Anterior cingulate cortex (tissue), 58 donors: ENCODE results near the gene MOCS3.

Experiments used
- DNase-seq, 58 donors: peaks; one replicate each; lab custom pipeline; 2025; lab: John Stamatoyannopoulos, UW

The MOCS3 gene, protein sequence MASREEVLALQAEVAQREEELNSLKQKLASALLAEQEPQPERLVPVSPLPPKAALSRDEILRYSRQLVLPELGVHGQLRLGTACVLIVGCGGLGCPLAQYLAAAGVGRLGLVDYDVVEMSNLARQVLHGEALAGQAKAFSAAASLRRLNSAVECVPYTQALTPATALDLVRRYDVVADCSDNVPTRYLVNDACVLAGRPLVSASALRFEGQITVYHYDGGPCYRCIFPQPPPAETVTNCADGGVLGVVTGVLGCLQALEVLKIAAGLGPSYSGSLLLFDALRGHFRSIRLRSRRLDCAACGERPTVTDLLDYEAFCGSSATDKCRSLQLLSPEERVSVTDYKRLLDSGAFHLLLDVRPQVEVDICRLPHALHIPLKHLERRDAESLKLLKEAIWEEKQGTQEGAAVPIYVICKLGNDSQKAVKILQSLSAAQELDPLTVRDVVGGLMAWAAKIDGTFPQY

DNA sequence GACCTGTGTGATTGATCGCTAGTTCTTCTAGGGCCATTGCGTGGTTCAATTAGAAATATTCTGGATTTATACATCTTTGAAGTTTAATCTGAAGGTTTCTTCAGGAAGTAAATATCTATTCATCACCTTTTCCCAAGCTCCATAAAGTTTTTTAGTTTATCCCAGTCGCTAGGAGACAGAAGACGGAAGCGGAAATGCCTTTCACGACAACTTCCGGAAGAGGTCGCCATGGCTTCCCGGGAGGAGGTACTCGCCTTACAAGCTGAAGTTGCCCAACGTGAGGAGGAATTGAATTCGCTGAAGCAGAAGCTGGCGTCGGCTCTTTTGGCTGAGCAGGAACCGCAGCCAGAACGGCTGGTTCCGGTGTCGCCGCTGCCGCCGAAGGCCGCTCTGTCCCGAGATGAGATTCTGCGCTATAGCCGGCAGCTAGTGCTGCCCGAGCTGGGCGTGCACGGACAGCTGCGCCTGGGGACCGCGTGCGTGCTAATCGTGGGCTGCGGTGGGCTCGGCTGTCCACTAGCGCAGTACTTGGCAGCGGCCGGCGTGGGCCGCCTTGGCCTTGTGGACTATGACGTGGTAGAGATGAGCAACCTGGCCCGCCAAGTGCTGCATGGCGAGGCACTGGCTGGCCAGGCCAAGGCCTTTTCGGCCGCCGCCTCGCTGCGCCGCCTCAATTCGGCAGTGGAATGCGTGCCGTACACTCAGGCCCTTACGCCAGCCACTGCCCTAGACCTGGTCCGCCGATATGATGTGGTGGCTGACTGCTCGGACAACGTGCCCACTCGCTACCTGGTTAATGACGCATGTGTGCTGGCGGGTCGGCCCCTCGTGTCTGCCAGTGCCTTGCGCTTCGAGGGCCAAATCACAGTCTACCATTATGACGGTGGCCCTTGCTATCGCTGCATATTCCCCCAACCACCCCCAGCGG, at the start of gene MOCS3:
Gene MOCS3 (plus strand): TSS at position 204 of the 928 bp plus-strand sequence. CDS start 25 bp downstream, at position 229.
- peak in 56 of 58 donors; percentile 53 to 95 (median 83) for DNase-seq

DNA sequence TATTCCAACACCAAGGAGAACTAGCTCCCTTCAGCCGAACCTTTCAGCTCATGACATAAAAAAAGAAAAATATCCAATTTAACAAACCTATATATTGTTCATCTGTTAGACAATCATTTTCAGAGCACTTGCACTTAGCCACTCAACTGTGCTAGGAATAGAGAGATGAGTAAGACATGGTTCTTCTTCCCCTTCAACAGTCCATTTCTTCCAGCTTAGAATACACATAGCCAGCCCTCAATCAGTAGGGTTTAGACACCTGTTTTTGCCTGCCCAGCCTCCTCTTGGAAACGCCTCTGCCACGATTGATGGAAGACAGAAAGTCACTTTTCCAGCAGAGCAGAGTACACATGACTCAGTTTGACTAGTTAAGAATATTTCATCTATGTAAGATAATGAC, 49.2 kb upstream of the MOCS3 start:
- no peak for DNase-seq

DNA sequence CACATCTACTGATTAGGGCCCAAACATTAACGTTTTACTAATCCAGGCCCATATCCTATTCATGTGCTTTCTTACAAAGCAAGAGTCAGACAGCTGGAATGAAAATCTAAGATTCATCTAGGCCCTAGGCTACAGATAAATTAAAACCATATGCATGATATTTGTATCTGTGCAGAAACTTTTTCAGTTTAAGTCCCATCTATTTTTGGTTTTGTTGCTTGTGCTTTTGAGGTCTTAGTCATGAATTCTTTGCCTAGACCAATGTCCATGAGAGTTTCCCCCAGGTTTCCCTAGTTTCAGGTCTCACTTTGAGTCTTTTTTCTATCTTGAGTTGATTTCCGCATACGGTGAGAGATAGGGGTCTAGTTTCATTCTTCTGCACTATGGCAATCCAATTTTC, 47.6 kb upstream of the MOCS3 start:
- DNase-seq, result no peak

DNA sequence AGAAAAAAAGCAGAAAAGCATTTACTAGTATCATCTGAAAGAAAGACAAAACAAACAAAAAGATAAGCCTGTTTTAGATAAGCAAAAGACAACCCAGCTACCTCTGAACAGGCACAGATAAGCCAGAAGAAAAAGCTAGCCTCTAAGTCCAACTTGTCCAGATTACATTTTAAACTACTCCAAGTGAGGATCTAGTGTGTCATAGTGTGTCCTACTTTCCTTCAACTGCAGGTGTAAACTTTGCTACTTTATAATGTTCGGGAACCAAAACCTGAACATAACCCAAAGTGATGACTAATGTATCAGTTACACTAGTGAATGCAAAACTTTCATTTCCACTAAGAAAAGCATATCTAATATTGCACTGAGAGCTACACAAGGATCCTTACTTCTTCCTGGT, 46.9 kb upstream of the MOCS3 start:
- DNase-seq, result no peak

DNA sequence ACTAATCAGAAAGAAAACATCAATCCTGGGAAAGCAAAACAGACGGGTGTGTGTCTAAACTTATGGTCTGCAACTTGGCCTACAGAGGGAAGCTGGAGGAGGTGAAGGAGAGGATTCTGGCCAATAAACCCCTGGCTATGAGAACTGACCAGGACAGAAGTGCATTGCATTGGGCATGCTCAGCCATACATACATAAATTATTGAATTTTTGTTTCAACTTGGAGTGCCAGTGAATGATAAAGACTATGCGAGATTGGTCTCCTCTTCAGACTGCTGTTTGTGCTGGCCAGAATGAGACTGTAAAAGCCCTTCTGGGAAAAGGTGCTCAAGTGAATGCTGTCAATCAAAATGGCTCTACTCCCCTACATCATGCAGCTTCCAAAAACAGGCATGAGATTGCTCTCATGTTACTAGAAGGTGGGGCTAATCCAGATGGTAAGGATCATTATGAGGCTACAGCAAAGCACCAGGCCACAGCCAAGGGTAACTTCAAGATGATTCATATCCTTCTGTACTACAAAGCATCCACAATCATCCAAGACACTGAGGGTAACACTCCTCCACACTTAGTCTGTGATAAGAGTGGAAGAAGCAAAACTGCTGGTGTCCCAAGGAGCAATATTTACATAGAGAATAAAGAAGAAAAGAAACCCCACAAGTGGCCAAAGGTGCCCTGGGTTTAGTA, 44.8 kb upstream of the MOCS3 start:
- no peak for DNase-seq

DNA sequence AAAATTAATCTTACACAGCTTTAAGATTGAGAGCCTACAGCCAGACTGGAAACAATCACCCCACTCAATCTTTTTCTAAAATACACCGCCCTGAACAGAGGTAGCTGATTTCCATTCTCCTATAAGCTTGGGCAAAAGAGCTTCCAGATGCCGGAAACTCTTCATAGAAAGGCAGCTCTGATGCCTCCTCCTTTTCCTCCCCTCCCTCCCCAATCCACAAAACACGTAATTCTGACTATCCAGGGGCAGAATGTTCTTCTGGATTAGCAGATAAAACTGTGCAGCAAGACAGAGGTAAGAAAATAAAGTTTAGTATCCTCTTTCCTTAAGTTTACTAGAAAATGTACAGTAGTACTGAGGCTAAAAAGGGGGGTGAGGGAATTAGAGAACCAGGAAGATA, 43.2 kb upstream of the MOCS3 start:
- DNase-seq, result no peak

DNA sequence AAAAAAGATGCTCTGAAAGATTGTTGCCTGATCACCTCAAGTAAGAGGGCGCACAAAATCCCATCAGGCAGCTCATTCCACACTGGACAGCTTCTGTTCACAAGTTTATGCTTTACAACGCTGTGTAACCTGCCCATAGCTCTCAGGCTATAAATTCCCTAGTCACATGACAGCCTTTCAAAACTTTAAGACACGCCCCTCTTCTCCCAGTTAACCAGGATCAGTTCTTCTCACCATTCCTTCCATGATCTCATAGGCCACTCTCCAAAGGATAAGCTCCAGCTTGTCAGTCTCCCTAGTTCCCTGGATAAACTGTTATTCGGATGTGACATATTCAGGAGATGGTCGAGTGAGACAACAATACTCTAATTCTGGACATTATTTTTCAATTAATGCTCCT, 42.4 kb upstream of the MOCS3 start:
- DNase-seq, result no peak

DNA sequence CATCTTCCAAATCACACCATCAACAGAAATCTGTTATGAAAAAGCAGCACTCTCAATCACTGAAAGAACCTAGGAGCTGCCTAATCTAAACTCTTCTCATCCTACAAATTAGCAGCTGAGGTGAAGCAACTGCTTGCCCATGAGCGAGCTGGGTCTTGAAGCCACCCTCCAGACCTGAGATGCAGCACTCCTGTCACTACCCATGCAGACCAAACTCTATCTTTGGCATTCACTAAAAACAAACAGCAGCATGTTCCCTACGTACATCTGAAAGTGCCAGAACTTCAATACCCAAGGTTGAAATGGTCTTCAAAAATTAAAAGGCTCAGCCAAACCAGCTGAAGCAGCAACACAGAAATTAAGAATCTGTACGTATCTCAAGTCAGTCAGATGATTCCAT, 41.7 kb upstream of the MOCS3 start:
- DNase-seq, result no peak

DNA sequence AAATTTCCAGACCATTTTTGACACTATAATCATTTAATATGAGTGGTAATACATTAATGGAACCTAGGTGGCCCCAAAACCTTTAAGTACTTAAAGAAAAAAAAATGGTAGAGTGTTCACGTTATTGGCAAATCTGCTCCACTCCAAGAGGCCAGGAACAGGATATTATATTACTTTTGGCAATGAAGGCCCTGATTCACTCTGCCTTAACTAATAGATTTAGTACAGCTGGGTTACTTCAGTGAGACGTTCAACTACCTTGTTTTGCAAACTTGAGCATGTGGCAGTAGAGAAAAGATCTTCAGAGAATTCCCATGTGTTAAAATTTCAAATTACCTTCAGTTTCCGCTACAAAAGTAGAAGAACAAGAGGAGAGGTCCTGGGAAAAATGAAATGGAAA, 40.2 kb upstream of the MOCS3 start:
- DNase-seq, result no peak

DNA sequence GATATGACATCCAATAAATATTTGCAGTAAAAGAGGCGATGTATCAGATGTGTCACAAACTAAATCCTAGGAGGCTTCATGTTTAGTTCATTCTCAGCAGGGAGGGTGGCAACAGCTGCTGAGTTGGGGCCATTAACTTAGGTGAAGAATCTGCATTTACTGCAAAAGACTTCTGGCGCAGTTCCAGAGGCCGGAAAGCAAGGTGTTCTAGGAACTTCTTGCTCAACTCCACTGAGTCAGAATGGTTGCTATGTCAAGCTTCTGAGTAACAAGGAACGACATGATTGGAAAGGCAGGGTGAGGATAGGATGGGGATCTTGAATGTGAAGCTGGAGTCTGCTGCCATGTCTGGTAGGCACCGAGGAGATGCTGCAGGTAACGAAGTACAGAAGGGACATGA, 39.1 kb upstream of the MOCS3 start:
- DNase-seq, result peak in 2 of 58 donors; percentile 5 to 13

DNA sequence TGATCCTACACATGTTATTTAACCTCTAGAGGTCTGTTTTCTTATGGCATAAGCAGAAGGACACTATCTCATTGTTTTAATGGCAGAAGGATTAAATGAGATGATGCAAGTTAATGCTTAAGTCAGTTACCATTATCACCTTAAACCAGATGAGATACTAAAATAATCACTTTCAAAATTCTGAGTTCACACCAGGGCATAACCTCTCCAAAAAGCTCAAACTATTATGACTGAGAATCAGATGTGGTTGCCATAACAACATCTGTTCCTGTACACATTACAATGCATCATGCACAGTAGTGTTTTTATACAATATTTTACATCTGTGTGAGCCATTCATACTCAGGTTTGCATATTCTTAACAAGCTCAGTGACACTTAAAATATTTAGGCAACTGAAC, 37.6 kb upstream of the MOCS3 start:
- no peak for DNase-seq

DNA sequence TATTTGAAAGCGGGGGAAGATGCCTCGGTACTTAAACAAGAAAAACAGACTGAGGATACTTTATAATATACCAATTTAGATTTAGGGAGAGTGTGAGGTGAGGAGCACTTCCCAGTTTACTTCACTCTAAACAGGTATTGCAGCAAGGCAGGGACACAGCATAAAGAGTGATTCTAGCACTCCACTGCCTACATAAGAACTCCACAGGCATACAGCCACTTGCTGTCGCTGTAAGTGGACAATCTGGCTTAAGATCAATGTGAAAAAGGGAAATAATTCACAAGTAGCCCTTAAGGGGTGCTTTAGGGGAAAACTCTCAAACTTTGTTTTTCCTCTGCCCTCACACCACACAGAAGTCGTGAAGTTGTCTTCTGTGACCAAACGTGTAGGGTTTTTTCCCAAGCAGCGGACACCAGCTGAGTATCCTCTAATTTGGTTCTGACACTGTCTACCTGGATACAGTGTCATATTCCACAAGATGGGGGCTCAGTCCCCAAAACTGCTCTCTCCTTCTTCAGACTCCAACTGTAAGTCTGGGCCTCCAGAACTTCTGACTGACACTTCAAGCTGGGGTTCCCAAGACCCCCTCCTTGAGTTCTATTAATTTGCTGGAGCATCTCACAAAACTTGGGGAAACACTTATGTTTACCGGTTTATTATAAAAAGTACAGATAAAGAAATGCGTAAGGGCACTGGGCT, 36.7 kb upstream of the MOCS3 start:
- DNase-seq, result no peak

DNA sequence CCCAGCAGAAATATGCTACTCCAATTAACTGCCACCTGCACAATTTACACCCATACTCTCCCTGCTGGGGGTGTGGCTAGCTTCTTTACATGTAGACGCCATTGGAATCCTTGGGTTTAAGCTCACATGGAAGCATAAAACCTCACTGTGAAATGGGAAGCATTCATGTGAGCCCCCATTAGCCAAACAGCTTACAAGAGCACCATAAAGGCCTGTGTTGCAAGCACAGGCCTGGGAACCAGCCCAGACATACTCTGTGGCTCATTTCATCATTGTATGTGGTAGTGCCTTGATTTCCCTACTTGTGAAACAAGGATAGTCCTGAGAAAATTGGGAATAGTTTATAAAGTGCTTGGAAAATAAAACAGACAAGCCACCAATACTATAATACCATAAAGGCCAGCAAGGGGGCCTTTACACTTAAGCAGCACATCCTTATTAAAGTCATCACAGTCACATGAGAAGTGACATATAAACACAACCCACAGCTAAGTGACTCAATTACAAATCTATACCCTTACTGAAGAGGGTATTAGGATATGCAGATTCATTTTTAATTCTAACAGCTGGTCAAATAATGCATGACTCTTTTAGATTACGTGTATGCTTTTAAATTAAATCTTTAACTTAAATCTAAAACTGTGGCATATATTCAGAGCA, 34.2 kb upstream of the MOCS3 start:
- no peak for DNase-seq

DNA sequence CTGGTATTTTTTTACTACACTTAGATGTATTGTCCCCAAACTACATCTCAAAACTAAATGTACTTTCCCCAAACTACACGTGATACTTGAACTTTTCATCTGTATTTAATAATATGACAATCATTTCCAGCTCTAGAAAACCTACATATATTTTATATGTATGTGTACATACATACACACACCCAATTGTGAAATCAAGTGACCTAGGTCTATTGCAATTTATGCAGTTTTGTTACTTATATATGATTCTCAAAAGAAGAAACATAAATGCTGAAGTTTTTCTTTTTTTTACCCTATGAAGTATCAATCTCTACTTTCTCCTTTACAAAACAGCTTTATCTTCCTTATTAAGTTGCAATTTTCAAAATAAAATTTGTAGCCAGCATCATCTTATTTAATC, 32.1 kb upstream of the MOCS3 start:
- DNase-seq, result no peak

DNA sequence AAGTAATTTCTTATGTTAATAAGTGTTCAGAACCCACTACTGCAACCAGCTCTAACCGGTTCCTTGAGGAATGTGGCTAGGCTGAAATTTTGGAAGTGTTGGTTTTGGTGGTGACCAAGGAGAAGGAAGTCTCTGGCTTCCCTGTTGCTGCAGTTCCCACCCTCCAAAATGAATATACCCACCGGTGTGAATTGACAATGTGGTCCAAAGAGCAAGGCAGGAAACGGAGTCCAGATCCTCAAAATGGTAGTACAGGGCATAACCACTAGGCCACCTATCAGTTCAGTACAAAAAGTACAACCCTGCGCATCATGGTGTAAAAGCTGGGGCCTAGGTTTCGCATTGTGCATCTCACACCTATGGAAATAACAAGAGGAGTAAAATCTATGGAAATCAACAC, 30.1 kb upstream of the MOCS3 start:
- DNase-seq, result no peak

DNA sequence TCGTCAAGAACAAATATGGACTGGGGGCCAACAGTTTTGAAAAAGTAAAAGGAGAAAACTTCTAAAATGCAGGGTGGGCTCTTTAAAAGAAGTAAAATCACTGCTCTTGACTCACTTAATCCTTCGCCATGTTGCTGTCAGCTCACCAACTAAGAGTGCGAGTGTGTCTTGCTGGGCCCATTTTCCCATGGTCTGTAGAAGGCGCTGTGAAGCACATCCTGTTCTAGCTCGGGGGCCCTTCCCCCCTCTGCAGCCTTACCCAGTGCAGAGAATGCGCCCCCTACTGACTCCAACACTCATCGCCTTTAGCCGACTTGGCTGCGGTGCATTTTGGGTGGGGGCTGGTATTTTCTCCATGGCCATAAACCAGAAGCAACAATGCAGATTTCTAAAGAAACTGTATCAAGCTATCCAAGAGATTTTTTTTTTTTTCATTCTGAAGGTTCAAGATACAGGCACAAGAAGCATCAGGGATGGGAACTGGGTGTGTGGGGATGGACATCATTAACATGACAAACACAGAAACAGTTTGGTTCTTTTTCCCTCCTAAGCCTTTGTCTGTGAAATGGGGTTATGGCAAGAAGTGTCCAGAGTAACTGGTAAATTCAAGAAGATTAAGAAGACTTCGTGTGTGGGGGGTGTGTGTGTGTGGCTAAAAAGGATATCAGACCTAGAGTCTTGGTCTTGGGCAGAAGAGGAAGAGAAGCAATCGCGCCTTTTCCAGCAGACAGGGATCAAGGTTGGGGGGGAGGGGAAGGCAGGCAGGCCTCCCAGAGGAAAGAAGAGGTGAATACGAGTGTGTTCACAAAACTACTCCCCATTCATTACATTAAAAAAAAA, 29.1 kb upstream of the MOCS3 start:
- DNase-seq, result peak; percentile 12 to 93 (median 79)

DNA sequence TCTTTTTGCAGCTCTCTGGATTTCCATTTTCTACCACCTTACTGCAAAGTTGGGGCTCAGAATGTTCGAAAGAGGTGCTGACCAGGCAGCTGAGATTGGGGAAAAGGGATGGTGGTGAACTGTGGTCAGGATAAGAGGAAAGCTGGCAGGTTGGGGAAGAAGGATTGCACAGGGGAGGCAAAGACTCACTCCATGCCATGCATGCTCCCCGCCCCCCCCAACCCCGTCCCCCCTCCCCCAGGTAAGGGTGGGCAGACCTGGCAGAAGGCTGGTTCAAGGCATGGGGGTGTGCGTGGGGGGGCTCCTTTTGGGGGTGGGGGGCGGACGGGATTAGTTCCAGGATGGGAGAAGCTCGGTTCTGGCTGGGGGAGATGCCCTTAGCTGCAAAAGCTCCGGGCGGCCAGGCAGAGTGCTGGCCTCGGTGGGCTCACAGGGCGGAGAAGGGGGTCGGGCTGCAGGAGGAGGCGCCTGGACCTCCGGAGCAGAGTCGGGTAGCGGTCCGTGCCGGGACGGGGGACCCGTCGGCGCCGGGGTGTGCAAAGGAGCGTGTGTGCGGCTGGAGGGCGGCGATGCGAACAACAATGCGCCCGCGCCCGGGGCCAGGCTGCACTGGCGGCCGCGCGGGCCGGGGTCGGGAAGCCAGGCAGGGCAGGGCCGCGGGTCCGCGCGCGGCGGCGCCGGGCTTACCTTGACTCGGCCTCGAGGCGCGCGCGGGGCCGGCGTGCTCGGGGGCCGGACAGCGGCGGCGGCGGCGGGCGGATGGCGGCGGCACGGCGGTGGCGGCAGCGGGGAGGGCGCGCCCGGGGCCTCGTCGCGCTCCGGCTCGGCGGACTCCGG, 28.3 kb upstream of the MOCS3 start:
- peak in 23 of 58 donors; percentile 1 to 58 (median 29) for DNase-seq

DNA sequence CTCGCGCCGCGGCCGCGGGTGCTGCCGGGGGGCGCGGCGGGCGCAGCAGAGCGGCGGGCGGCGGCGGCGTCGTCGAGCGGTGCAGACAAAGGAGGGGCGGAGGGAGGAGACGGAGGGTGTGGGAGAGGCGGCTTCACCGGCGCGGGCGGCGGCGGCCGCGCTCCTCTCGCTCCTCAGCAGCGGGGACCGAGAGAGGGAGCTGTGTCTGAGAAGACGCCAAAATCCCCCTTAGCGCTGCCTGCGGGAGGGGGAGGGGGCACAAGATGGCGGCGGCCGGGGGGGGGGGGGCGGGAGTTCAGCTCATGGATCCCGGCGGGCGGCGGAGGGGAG, 27.7 kb upstream of the MOCS3 start:
- DNase-seq, result peak in 1 of 58 donors; percentile 49
